Testis (tissue), 3 donors: ENCODE data around the gene PRR15L. TPM values are rescaled to one million over a fixed set of nuclear protein-coding genes. Genes with fewer than 3 reads are reported as not detected.

Experiments
- DNase-seq: peaks from one replicate; pipeline ENCODE4 v3.0.0-alpha.2; 2019
- H3K27ac ChIP-seq, 2 donors: fragments of 200-600 bp; sonication (generic); one replicate each; pipeline ENCODE4 v1.5.1; 2019
- H3K27me3 ChIP-seq: fragments of 200-600 bp; sonication (generic); one replicate; pipeline ENCODE4 v1.5.1; 2019
- H3K36me3 ChIP-seq: fragments of 200-600 bp; sonication (generic); one replicate; pipeline ENCODE4 v1.5.1; 2017; ENCODE audit warnings: low read depth; ENCODE audit errors: missing control alignments
- H3K4me1 ChIP-seq: fragments of 200-600 bp; sonication (generic); one replicate; pipeline ENCODE4 v1.5.1; 2019
- H3K4me3 ChIP-seq, 2 donors: fragments of 200-600 bp; sonication (generic); one replicate each; pipeline ENCODE4 v1.5.1; 2017 to 2019
- H3K9me3 ChIP-seq: fragments of 200-600 bp; sonication (generic); one replicate; pipeline ENCODE4 v1.5.1; 2017
- CTCF ChIP-seq, 3 experiments: fragments of 450-650 bp in 2 of 3; fragments of 200-600 bp in 1 of 3; sonication (generic) in 1 of 3; IDR thresholded peaks; one replicate each; pipeline ENCODE4 v1.5.1; 2016 to 2019; ENCODE audit warnings: antibody characterized with exemption in 3 of 3, mild to moderate bottlenecking in 2 of 3, moderate library complexity in 1 of 3
- POLR2A ChIP-seq: fragments of 450-650 bp; IDR thresholded peaks from one replicate; pipeline ENCODE4 v1.6.1; 2017; ENCODE audit warnings: antibody characterized with exemption, mild to moderate bottlenecking, moderate library complexity
- WGBS, 2 donors: methylation state at CpG; one replicate each; pipeline ENCODE4 v1.1.5; 2018; 5-methylcytosine and 5-hydroxymethylcytosine counted together
- intact Hi-C: fragments of 100-400 bp; cut with DNase I; formaldehyde crosslinking; loops from one replicate; pipeline ENCODE4 v1.15.1; 2023; ENCODE audit warnings: low total_unique reads
- polyA plus RNA-seq: library from polyadenylated mRNA; stranded (reverse); fragments of 350-450 nt; fragmentation: Illumina TruSeq; extraction: RNeasy Lipid Tissue Mini Kit (QIAGEN cat#74804); gene quantifications from one replicate; pipeline ENCODE4 v1.2.3, GENCODE V29; 2014; ENCODE audit warnings: low read depth, low replicate concordance; ENCODE audit not compliant: insufficient read depth
- total RNA-seq, 2 donors: library from RNA; depleted of rRNA; stranded (reverse); fragments of >200 nt; gene quantifications; one replicate each; pipeline ENCODE4 v1.2.3, GENCODE V29; 2016

Gene PRR15L
- total and polyA plus RNA-seq, 3 donors from 2014 or later = 0.55 to 6.2 (median 2.5) TPM

- Histone ChIP-seq H3K27me3 (no peaks in the 10 kb centered on the region), H3K36me3 (no peaks in the 10 kb centered on the region), H3K9me3 (no peaks in the 10 kb centered on the region), H3K4me3 (peak within 1 kb of the TSS; percentile 78 to 95), H3K27ac (peak within 1 kb of the TSS; percentile 72 to 75), H3K4me1 (peaks cover 38% of the 10 kb centered on the region)
- intact Hi-C loops = no loop called here
- TF ChIP-seq POLR2A (no peak), CTCF (IDR thresholded peaks at IDR 0.05) (peak; percentile 97 to 99 (median 99))
- 0% methylated on average over 8 to 39 of the region's 62 CpGs for WGBS, 2 donors
- DNase-seq = peak; percentile 100
Observed at GRCh38 chr17:47970725-47971499, 13.2 kb upstream of the PRR15L start, which contains the start of gene CDK5RAP3. Gene CDK5RAP3 (plus strand): TSS chr17:47971113. CDS start chr17:47971147, 34 bp downstream.

- 26 to 33% methylated on average over 15 of the region's 15 CpGs for WGBS, 2 donors
- Histone ChIP-seq H3K27me3 (no peaks in the 10 kb centered on the region), H3K4me1 (peaks cover 39% of the 10 kb centered on the region), H3K27ac (no peak overlapping the region), H3K4me3 (peak overlapping the region; percentile 13 to 95), H3K9me3 (no peaks in the 10 kb centered on the region), H3K36me3 (no peaks in the 10 kb centered on the region)
- intact Hi-C loops = no loop called here
- no peak for TF ChIP-seq CTCF (IDR thresholded peaks at IDR 0.05)
- no peak for TF ChIP-seq POLR2A
- no peak for DNase-seq
Observed at GRCh38 chr17:47969930-47970724, 12.4 kb upstream of the PRR15L start.

- Histone ChIP-seq H3K36me3 (no peaks in the 10 kb centered on the region), H3K9me3 (no peaks in the 10 kb centered on the region), H3K27me3 (no peaks in the 10 kb centered on the region), H3K4me3 (no peak overlapping the region), H3K27ac (no peak overlapping the region), H3K4me1 (peaks cover 39% of the 10 kb centered on the region)
- WGBS, 2 donors = 53 to 79% methylated on average over 5 of the region's 5 CpGs
- intact Hi-C loops = no loop called here
- DNase-seq = no peak
- TF ChIP-seq POLR2A = no peak
- TF ChIP-seq CTCF (IDR thresholded peaks at IDR 0.05) = no peak
Observed at GRCh38 chr17:47968836-47969235, 11.2 kb upstream of the PRR15L start.

GRCh38 chr17:47967607-47968252 is 10.0 kb upstream of the PRR15L start:
- TF ChIP-seq POLR2A (no peak), CTCF (IDR thresholded peaks at IDR 0.05) (no peak)
- Histone ChIP-seq H3K36me3 (no peaks in the 10 kb centered on the region), H3K4me3 (no peak overlapping the region), H3K27me3 (no peaks in the 10 kb centered on the region), H3K9me3 (no peaks in the 10 kb centered on the region), H3K4me1 (peaks cover 39% of the 10 kb centered on the region), H3K27ac (peak overlapping the region; percentile 10 to 68)
- peak; percentile 86 for DNase-seq
- intact Hi-C loops = no loop called here
- 18 to 22% methylated on average over 3 to 5 of the region's 5 CpGs for WGBS, 2 donors
